ENCODE data around the gene ANKRD33. TPM values are rescaled to one million over a fixed set of nuclear protein-coding genes. Genes with fewer than 3 reads are reported as not detected.

The ANKRD33 gene
- total RNA-seq, 2 experiments from 2014 or later = not detected

- Histone ChIP-seq H3K4me3 (ENCODE audit: low read depth, low read length, poor library complexity, severe bottlenecking) (no peak overlapping the region), H3K79me2 (ENCODE audit: insufficient read depth, low read depth, low read length) (no peaks in the 10 kb centered on the region), H3K9me3 (ENCODE audit: low read length) (no peaks in the 10 kb centered on the region), H3K4me2 (ENCODE audit: low read length) (no peak overlapping the region), H3K36me3 (ENCODE audit: insufficient read depth, low read length) (no peaks in the 10 kb centered on the region), H3K4me1 (ENCODE audit: insufficient read depth, low read length, poor library complexity, severe bottlenecking) (no peaks in the 10 kb centered on the region), H4K20me1 (ENCODE audit: insufficient read depth, low read length) (no peaks in the 10 kb centered on the region), H2AFZ (ENCODE audit: low read length) (no peak overlapping the region), H3K27ac (ENCODE audit: low read depth, low read length, poor library complexity, severe bottlenecking) (no peak overlapping the region), H3K9me2 (ENCODE audit: insufficient read depth, low read length) (no peaks in the 10 kb centered on the region)
- no TSS peak for BruUV-seq (replicated peaks)
- ChIA-PET POLR2A (interaction anchor here (0.6 kb wide), 1 partner anchor 549 kb away, joined by 6 read pairs; no protein-coding TSS in a partner anchor), CTCF (ENCODE audit: unreplicated experiment) (no interaction called here)
- no peak for DNase-seq (ENCODE audit: low spot score)
- intact Hi-C loops (cut with micrococcal nuclease; ENCODE audit: unreplicated experiment) = no loop called here
- TF ChIP-seq CTCF (conservative IDR thresholded peaks at IDR 0.05; ENCODE audit: low read length) = no peak
- TF ChIP-seq EZH2phosphoT487 (IDR thresholded peaks at IDR 0.05; ENCODE audit: borderline replicate concordance, low read depth, low read length) = no peak
Measured at GRCh38 chr12:51934080-51934479, 46.2 kb downstream of the ANKRD33 start.

- ChIA-PET CTCF (ENCODE audit: unreplicated experiment) (no interaction called here), POLR2A (no interaction called here)
- BruUV-seq (replicated peaks) = no TSS peak
Measured at GRCh38 chr12:51937926-51938325, 50.0 kb downstream of the ANKRD33 start.

More at GRCh38 chr12:51937926-51938325, 50.0 kb downstream of the ANKRD33 start:
- H3K9me2 ChIP-seq (ENCODE audit: insufficient read depth, low read length) = no peaks in the 10 kb centered on the region
- intact Hi-C loops (cut with micrococcal nuclease; ENCODE audit: unreplicated experiment) = no loop called here
- H2AFZ ChIP-seq (ENCODE audit: low read length) = no peak overlapping the region
- no peak for TF ChIP-seq CTCF (conservative IDR thresholded peaks at IDR 0.05; ENCODE audit: low read length)
- no peak for TF ChIP-seq EZH2phosphoT487 (IDR thresholded peaks at IDR 0.05; ENCODE audit: borderline replicate concordance, low read depth, low read length)
- H3K9me3 ChIP-seq (ENCODE audit: low read length) = no peaks in the 10 kb centered on the region
- no peak overlapping the region for H3K4me3 ChIP-seq (ENCODE audit: low read depth, low read length, poor library complexity, severe bottlenecking)
- no peak overlapping the region for H3K4me2 ChIP-seq (ENCODE audit: low read length)
- H3K79me2 ChIP-seq (ENCODE audit: insufficient read depth, low read depth, low read length) = no peaks in the 10 kb centered on the region
- no peaks in the 10 kb centered on the region for H3K4me1 ChIP-seq (ENCODE audit: insufficient read depth, low read length, poor library complexity, severe bottlenecking)
- no peak overlapping the region for H3K27ac ChIP-seq (ENCODE audit: low read depth, low read length, poor library complexity, severe bottlenecking)
- no peaks in the 10 kb centered on the region for H3K36me3 ChIP-seq (ENCODE audit: insufficient read depth, low read length)
- no peaks in the 10 kb centered on the region for H4K20me1 ChIP-seq (ENCODE audit: insufficient read depth, low read length)
- no peak for DNase-seq (ENCODE audit: low spot score)
